Renal pelvis (tissue), 4 donors: ENCODE data around the gene RNF157. TPM values are rescaled to one million over a fixed set of nuclear protein-coding genes. Genes with fewer than 3 reads are reported as not detected.
"Not testable (repeated sequence)": the region's sequence is repeated elsewhere in the genome, so short reads cannot be mapped to it uniquely, and the experiment has no call there.

Experiments
- DNase-seq: peaks from one replicate; pipeline ENCODE4 v3.0.0-alpha.2; 2013
- polyA plus RNA-seq, 3 donors: library from polyadenylated mRNA; unstranded; fragments of 120-200 nt; gene quantifications; one replicate each; pipeline ENCODE4 v1.2.1, GENCODE V29; 2013; ENCODE audit not compliant: insufficient read length in 3 of 3

RNF157 gene
- polyA plus RNA-seq, 3 donors, result 27.6 to 33.2 (median 33.0) TPM

DNA sequence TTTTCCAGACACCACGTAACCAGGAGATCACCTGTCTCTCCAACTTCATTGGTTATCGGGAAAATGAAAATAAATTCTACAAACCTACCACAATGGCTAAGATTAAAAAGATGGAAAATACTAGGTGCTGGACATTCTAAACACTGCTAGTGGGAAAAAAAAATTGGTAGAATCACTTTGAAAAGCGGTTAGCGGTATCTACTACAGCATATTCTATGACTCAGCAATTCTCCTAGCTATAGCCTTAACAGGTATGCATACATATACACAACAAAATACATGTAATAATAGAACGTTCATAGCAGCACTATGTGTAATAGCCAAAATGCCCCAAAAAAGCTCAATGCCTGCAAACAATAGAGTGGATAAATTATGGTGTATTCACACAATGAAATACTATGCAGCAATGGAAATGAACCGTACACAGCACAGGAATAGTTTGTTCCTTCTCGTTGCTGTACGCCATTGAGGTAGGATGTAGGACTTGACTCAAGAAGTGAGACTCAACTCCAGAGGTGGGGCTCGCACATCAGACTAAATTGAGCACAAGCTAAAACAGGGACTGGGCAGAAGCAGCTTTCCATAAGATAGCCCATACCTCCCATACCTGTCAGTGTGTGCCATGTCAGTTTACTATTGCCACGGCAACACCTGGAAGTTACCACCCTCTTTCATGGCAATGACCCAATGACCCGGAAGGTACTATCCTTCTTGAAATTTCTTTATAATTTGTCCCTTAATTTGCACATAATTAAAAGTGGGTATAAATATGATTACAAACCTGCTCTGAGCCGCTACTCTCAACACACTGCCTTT lies 44.8 kb downstream of the RNF157 start:
- DNase-seq, result no peak

- DNase-seq, result no peak
Observed at GRCh38 chr17:76193591-76193990, 46.7 kb downstream of the RNF157 start.

DNA sequence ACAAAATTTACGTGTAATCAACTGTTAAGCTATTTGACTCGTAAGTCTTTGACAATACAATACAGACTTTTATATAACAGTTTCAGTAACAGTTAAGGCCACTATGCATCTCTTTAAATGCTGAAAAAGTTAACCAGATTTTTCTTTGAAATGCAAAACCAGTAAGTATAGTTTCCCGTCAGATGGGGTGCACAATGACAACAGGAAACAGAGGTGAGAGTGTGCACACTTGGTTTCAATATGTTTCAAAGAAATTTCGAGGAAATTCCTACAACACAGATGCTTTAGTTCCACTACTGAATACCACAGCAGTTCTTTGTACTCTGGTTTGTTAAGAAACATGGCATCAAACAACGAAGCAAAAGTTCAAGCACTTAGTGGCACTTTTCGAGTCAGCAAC lies 48.4 kb downstream of the RNF157 start:
- DNase-seq, result no peak

GRCh38 chr17:76189741-76190140 lies 50.6 kb downstream of the RNF157 start:
- no peak for DNase-seq

GRCh38 chr17:76189247-76189646 lies 51.0 kb downstream of the RNF157 start:
- DNase-seq, result no peak

- no peak for DNase-seq
Observed at GRCh38 chr17:76188213-76189016, 51.9 kb downstream of the RNF157 start.

GRCh38 chr17:76186774-76187173 lies 53.5 kb downstream of the RNF157 start:
- DNase-seq, result not testable (repeated sequence)

DNA sequence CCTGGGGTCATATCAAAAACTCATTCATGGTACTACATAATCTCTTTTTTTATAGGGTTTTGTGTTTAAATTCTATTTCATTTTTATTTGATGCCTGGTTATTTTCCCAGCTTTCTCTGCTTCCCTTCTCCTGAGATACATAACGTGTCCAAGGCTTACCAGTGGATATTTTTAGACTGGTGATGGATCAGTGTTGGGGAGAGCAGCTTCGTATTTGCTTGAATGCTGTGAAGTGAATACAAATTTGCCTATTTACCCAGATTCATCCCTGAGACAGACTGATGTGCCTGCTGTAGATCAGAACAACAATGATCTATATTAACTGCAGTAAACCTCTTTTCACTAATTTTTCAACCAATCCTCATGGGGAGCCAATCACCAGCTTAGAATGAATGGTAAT lies 56.0 kb downstream of the RNF157 start:
- DNase-seq, result no peak

- DNase-seq, result peak; percentile 88
Observed at GRCh38 chr17:76182016-76182764, 58.1 kb downstream of the RNF157 start.

- DNase-seq, result no peak
Observed at GRCh38 chr17:76179496-76180467, 60.5 kb downstream of the RNF157 start.

DNA sequence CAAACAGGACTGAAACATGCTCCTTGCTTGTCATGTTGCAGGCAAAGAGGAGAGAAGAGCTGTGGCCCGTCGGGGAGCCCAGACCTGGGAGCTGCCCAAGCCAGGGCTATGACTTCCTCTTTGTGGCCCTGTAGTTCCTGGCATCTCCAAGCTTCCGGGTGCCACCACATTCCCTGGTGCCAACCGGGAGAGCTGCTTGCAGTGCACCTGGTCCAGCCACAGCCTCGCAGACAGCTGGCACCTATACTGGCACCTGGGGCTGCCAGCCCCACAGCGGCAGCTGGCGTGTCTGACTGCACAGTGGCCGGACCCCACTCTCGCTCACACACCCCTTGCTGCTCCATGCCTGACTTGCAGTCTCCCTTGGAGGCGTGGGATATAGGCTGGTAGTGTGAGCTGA lies 62.2 kb downstream of the RNF157 start:
- DNase-seq, result no peak

DNA sequence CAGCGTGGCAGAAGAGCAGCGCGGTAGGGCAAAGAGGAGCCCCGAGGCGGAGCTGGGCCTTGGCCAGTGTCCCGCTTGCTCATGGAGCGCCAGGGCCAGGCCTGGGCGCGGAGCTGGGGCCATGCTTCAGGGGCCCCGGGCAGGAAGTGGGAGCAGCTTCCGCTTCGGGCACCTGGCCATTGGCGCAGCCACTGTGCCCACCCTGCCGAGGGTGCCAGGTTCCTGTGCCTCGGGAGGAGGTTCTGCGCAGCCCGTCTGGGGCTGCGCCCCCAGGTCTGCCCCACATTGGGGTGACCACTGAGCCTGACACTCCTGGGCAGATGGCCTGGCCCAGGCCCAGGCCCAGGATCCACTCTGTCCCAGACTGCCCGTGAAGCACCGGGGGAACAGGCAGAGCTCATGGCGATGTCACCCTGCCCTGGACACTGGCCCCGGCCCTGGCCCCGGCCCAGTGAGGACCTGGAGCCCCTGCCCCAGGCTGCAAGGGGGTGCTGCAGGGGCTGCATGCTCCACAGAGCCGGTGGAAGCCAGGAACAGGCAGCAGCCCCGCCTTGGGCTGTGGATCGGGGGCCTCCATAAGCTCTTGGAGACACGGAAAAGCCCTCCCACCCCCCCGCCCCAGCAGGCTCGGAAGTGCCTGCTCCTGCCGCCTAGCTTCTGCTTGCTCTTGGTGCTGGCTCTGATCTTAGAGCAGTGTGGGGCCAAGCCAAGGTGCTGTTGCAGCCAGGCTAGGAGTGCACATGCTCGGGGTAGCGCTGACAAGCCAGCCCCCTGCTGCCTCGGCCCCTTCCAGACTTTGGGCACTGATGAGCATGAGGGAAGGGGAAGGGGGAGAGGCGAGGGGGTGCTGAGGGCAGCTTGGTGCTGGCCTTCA lies 63.4 kb downstream of the RNF157 start:
- DNase-seq, result no peak

DNA sequence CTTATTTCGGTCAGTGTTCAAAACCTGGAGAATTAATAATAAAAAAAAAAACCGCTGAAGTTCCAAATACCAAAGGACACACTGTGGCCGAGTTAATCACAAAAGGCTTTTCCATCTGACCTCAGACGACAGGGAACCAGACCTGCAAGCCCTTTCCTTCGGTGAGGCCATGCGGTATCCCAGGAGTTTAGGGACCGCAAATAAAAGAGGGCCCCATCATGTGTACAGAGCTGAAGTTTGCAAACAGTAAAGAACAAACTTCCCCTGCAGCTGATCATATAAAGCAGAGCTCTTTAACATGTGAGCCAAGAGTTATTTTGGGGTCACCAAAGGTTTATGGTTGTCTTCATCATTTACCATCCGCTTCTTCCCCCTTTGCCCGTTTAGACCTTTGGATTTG lies 66.3 kb downstream of the RNF157 start:
- DNase-seq, result no peak

- DNase-seq, result no peak
Observed at GRCh38 chr17:76173474-76173873, 66.8 kb downstream of the RNF157 start.

DNA sequence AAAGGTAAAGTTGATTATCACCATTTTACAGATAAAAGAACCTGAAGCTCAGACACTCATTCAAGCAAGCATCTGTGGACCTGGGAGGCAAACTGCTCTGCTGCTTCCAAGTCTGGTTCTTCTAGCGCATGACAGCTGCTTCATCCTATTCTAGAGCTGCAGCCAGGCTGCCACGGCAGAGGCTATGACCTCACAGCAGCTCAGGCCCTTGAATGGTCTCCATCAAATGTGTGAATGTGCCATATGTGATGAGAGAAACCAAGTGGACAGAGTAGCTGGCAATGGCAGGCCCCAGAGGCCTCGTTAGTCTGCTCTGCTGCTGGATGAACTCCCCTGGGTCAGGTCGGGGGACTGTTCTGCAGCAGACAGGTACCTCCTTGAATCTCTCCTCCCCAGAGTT lies 68.6 kb downstream of the RNF157 start:
- no peak for DNase-seq

- no peak for DNase-seq
Observed at GRCh38 chr17:76170114-76170513, 70.2 kb downstream of the RNF157 start.

DNA sequence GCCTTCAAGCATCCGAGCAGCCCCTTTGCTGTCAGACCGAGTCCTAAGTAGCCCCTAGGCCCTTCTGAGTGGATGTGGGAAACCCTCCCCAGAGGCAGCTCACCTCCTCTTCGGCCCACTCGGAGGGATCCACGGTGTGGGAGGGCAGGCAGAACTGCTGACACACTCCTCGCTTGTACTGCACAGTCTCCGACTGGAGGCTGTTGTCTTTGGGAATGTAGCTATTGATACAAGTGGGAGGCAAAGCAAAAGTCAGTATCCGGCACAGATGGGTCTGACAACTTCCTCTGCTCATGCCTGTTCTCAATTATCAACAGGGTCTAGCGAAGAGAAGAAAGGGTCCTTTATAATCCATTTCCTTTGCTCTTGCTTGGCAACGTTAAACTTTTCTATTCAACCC lies 73.4 kb downstream of the RNF157 start:
- DNase-seq, result no peak

DNA sequence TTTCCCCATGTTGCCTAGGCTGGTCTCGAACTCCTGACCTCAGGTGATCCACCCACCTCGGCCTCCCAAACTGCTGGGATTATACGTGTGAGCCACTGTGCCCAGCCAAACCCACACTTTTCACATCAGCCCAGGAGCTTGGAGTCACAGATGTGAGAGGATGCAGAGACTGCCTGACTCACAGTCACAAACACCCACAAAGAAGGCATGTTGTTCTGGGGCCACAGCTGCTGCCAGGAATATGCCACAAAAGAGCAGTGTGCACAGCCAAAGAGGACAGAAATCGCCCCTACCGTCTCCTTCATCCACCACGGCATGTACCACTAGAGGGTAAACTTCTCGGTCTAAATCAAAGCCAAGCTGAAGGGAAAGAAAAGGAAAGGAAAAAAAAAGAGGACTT lies 74.1 kb downstream of the RNF157 start:
- DNase-seq, result no peak

DNA sequence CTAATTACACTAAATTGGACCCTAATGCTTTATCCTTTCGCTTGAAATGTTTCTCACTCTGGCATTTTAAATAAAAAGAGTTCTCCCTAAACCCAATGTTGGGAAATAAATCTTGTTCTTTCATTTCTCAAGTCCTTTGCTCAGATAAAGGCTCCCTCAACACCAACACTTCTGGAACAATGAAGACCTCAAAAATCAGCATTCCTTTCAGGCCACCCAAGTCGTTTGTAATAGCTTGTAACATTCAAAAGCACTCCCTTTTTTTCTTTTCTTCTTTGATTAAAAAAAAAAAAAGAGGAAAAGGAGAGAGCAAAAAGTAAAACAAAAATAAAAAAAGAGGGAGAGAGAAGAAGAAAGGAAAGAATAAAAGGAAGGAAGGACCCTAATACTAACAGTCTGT lies 76.0 kb downstream of the RNF157 start:
- DNase-seq, result no peak

- DNase-seq, result no peak
Observed at GRCh38 chr17:76163919-76164318, 76.4 kb downstream of the RNF157 start.
